NK-92 (cell line): ENCODE data around the gene THEMIS.
"Not testable (repeated sequence)": the region's sequence is repeated elsewhere in the genome, so short reads cannot be mapped to it uniquely, and the experiment has no call there.

Source experiments
- DNase-seq: peaks from one replicate; lab custom pipeline; 2025; ENCODE audit not compliant: unreplicated experiment; lab: John Stamatoyannopoulos, UW

Gene THEMIS

DNA sequence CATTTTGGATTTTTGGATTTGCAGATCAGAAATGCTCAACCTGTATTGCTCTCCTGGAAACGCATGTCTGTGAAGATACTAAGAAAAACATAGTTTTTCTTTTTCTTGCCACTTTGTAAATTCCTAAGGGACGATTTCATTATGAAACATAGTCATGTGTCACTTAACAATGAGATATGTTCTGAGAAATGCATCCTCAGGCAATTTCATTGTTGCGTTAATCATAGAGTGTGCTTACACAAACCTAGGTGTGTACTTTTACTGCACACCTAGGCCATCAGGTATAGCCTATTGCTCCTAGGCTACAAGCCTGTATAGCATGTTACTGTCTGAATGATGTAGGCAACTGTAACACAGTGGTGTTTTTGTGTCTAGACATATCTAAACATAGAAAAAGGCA lies 13.4 kb upstream of the THEMIS start:
- no peak for DNase-seq

DNA sequence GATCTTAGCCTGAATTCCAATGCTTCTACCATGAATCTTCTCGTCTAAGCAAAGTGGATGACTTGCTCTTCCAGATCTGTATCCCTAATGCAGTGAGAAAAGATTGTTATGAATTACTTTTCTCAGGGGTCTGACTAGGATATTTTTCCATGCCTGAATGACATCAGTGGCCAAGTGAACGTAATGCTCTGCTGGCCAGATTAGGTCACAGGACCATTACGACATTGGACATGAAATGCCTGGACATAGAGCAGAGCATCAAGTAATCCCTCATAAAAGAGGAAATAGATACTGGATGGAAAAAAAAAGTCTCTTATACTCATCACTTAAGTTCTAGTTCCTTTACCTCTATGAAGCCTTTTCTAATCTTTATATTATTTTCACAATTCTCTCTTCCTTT lies 12.1 kb upstream of the THEMIS start:
- no peak for DNase-seq

DNA sequence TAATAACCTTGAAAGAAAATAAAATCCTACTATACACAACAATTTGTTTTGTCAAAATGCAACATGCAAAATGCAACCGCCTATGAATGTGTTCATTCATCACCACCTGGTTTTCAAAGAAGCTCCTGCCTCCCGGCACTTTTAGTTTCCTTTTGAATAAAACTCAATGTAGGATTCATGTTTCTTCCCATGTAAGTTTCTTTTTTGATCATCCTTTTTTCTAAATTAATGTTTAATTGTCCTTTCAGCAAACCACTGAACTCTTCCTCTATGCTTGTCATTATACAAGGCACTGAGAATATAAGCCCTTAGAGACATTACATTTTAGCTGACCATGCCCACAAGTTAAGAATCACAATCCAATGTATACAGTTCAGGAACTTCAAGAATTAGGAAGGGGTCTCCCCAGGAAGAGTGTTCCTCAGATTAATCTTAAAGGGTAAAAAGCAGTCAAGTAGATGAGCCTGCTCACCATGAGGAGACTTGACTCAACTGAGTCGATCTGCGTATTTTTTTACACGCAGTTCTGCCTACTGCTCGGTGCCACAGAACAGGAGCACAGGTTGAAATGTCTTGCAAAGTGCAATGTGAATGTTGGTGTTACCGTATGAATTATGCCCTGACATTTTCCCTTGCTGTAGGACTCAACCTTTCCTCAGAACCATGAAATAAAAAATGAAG lies 7.2 kb upstream of the THEMIS start:
- no peak for DNase-seq

DNA sequence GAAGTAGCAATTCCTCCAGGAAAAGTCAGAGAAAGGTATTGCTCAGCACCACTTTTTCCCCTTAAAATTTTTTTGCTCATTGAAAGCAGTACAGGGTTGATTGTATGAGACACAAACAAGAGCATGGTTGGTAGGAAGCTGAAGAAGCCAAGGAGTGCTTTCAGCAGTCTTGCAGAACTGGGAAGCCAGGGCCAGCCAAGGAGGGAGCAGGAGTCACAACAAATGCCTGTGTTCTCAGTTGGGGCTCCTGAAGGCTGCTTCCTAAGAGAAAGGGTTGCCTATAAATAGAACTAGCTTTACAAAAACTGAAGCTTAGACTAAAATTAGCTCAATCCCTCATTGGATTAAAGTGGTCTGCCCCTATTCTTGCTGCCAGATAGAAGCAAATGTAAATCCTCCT lies 3.3 kb upstream of the THEMIS start:
- no peak for DNase-seq

DNA sequence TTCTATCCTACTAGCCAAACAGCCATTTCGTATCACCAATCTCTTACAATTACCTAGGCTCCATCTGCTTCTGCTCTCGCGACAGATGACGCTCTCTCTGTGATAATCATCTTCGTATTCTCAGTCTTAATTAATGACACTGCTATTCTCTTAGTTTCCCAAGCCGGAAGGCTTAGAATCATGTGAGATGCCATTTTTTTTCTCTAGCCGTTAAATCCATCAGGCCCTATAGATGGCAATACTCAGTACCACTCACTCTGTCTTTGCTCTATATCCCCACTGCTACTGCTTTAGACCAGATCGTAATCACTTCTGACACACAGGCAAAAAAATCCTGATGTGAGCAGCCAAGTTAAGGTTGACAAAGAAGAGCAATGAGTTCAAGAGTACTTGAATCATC lies 2.1 kb upstream of the THEMIS start:
- no peak for DNase-seq

DNA sequence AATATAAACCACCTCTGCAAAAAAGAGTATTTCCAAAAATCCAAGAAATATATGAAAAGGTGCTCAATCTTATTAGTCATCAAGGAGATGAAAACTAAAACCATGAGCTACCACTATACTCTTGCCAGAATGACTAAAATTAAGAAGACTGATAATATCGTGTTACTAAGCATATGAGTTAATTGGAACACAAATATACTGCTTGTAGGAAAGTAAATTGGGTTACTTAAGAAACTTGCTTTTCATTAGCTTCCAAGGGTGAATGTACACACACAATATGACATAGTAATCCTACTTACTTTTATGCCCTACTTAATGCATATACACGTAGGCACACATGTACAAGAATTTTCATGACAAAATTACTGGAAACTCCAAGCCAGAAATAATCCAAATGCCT lies 3.4 kb downstream of the THEMIS start:
- no peak for DNase-seq

DNA sequence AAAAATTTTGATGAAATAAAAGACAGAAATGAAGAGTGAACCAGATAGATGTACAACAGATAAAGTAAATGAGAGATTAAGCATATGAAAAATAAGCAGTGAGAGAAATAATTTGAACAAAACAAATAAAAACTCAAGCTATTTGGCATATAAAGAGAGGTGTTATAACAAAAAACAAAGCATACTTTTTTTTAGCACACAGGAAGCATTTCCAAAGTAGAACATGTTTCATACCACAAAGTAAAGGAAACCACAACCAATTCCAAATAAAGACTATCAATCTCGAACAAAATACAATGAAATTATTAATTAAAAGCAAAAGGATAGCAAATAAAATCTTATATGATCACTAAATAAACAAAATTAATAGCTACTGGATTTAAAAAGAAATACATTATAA lies 6.8 kb downstream of the THEMIS start:
- DNase-seq: no peak

DNA sequence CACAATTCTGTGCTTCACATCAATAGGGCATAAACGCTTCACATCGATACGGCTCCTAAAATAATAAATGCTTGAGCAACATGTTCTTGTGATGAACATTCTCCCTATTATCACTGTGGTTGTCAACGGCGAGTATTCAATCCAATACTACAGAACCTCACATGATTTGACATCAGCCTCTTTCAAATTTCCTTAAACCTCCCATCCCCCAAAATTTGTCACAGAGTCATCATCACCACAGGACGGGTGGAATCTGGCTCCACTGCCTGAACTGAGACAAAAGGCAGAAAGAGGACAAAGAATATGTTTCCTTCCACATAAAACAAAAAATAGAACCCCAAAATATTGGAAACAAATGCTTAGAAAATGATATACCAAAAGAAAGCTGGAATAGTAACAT lies 7.3 kb downstream of the THEMIS start:
- DNase-seq: no peak

DNA sequence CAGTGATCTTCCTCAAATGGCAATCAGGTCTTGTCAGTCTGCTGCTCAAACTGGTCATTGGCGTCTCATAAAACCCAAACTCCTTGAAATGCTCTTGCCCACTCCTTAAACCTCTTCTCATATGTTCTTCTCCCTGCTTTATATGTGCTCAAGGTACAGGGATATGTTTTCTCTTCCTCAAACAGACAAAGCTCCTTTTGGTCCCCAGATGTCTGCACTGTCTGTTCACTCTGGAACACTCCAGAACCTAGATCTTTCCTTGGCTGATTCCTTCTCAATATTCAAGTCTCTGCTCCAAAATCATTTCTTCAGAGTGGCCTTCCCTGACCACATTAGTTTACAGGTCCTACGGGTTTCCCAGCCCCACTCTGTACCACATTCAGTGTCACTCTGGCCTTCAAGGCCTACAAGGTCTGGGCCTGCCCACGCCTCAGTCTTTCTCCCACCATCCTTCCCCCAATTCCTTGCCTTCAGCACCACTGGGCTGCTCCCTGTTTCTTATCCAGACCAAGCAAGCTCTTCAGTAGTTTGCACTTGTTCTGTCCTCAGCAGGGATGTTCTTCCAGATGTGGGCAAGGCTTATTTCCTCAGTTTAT lies 9.0 kb downstream of the THEMIS start:
- DNase-seq: no peak

DNA sequence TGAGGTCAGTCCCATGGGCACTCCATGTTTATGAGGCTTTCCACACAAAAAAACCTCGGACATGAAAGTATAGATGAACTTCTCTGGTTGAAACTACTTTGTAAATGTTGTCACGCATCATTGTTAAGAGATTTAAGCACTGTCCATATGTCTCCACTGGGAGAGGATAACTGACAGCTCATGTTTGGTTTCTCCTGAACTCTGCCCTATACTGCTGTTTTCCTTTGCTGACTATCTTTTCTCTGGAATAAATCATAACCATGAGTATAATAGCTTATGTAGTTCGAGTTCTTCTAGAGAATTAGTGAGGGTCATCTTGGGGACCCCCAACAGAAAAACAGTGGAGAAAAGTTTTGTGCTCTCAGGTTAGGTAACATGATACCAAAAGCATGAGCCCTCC lies 14.3 kb downstream of the THEMIS start:
- no peak for DNase-seq

DNA sequence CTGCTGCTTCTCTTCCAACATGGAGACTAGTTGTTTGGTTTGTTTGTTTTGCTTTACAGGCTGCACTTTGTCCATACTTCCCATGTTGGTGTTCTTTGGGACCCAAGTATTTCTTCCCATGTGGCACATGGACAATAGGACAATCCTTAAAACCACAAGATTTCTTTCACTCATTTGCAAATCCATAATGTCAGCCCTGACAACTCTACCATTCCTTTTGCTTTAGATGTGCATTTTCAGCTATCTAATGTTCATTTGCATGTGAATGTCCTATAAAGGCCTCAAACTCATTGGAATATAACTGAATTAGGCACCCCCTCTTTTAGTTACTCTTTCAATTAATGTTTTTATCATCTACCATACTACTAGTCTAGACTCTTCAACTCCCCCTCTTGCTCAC lies 16.7 kb downstream of the THEMIS start:
- DNase-seq: no peak

DNA sequence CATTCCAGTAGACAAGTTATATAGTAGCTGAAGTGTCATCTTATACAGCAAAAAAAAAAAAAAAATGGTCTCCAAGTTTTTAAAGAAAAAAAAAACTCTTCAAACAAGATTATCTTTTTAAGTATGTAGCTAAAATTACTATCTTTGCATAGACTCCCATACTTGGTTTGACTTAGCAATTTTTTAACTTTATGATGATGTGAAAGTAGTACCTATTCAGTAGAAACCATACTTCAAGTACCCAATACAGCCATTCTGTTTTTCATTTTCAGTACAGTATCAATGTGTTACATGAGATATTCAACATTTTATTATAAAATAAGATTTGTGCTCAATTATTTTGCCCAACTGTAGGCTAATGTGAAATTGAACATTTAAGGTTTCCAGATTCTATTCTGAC lies 18.9 kb downstream of the THEMIS start:
- not testable (repeated sequence) for DNase-seq

DNA sequence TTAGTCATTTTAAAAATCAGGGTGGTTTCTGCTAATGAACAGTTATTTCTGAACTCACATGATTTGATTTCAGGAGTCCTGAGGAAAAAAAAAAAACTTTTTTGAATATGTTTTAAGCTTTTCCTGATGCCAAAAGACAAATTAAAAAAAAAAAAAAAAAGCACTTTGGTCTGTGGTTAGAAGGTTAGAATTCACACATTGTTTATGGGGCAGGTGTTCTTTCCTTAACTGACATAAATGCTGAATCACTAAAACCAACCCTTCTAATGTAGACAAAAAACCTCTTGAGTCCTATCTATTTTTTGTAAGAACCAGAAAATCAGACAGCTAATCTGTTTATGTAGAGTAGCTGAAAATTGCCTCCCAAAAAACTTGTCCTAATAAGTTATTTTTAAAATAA lies 20.4 kb downstream of the THEMIS start:
- DNase-seq: no peak

DNA sequence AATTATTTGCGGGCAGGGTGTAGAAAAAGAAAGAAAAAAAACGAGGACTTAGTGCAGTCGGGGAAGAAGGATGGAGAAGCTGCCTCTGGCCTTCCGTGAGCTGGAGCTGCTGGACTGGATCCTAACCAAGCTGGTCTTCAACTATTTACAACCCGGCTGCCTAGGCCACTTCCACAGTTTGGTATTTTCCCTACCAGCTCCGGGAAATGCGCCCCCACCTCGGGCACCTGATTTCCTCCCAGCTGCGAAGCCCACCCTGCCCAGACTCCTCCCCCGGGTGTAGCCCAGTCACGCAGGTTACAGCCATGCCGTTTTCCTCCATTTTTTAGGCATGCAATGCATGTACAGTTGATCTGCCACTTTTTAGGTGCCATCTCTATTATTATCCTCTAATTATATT lies 21.2 kb downstream of the THEMIS start:
- no peak for DNase-seq

DNA sequence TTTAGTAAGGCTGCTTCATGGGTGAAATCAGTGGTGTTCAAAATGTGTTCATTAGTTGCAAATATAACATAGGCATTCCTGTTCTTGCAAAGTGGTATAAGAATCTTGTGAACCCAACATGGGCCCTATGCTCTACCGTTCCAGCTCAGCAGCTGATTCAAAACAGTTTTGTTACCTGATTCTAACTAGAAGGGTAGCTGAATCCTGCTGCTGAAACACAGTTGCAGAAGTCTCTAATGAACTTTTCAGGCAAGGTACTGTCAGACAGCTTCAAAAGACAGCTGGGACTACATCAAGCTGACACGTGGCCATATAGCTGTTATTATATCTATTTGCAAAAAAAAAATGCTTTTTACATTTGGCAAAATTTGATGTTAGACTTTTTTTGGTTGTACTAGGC lies 22.7 kb downstream of the THEMIS start:
- DNase-seq: no peak

DNA sequence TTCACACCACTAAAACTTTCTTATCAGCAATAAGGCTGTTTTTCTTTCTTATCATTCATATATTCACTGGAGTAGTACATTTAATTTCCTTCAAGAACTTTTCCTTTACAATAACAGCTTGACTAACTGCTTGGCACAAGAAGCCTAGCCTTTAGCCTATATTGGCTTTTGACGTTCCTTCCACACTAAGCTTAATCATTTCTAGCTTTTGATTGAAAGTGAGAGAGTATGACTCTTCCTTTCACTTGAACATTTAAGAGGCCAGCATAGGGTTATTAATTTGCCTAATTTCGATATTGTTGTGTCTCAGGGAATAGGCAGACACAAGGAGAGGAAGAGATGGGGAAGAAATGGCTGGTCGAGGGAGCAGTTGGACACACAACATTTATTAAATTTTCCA lies 23.6 kb downstream of the THEMIS start:
- no peak for DNase-seq

DNA sequence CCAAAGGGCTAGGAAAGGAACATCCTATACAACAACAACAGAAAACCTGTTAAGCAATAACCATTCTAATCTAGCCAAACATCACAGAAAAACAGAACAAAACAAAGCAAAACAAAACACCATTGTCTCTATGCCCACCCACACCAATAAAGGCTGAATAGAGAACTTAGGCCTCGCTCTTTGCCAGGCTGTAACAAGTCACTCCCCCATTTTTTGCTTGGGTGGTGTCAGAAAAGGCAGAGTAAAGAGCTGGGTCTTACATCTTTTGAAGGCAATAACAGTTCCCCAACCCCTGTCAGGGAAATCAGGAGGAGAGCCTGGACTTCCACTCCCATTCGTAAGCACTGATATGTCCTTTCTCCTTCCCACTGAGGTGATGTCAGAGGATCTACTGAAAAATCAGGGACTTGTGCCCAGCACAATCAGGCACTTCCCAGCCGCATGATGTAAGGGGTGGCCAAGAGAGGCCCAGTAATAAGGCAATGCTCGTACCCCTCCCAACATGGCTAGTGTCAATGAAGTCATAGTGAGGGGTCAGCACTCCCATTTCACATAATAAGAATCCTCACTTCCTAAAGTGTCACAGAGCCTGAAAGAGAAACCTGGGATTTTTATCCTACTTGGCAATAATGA lies 31.0 kb downstream of the THEMIS start:
- no peak for DNase-seq

DNA sequence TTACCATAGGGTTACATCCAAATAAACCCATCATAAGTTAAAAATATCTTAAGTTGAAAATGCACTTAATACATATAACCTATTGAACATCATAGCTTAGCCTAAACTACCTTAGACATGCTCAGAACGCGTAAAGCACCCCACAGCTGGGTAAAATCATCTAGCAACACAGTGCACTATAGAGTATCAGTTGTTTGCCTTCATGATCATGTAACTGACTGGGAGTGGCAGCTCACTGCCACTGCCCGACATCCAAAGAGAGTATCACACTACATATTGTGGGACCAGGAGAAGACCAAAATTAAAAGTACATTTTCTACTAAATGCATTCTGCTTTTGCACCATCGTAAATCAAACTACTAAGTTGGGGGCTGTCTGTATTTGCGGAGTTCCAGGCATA lies 31.7 kb downstream of the THEMIS start:
- DNase-seq: no peak

DNA sequence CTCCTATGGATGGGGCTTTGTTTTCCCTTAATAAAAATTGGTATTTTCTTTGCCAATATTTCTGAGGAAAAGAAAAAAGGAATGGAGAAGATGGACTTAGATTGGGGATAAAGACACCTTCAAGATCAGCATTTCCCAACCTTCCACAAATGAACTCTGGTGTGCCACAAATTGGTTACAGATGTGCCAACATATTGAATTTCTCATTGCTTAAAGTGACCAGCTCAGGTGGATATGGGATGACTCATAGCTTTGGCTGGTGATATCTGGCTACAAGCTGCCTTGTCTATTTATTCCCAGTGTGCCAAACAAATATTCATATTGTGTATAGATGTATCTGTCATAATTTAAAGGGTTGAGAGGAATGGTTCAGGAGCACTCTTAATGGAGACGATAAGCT lies 32.5 kb downstream of the THEMIS start:
- DNase-seq: no peak

DNA sequence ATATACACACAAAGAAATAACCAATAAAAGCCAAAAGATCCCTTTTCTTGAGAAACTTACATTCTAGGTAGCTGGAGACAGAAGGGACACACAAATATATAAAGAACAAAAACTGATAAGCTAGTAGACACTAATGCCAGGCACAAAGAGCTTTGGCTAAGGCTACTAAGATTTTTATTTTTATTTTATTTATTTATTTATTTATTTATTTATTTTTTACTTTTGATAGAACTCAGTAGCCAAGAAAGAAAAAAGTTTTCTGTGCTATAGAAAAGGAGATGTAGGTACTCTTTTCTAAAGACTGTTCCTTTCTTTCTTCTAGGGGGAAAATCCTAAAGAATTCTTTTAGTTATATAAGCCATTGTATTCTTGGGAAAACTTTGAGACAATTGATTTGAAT lies 34.1 kb downstream of the THEMIS start:
- DNase-seq: no peak

DNA sequence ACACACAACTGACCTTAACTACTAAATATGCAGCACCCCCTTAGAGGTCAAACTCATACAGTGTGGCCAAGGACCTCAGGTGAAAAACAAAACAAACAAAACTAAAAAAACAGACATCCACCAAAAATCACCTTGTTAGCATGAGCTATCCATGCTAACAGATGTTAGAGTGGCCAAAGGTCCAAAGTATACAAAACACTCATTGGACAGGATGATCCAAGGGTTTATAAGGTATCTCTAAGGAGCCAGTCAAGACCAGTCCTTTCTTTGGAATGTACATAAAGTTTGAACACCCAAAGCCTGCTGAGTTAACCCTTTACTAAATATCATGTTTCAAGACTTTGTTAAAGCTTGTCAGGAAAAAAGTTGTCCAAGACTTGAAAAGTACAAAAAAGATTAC lies 35.8 kb downstream of the THEMIS start:
- DNase-seq: no peak

DNA sequence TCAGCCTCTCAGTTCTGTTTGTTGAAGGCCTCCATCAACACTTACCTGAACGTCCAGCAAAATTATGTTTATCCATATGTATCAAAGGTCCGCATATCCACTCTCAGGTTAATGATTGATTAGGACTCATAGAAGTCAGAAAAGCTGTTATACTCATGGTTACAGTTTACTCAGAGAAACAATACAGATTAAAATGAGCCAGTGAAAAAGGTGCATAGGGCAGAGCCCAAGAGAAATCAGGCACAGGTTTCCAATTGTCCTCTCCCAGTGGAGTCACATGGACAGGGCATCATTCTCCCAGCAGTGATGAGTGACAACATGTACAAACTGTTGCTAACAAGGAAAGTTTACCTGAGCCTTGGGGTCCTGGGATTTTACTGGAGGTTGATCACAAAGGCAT lies 36.2 kb downstream of the THEMIS start:
- no peak for DNase-seq

DNA sequence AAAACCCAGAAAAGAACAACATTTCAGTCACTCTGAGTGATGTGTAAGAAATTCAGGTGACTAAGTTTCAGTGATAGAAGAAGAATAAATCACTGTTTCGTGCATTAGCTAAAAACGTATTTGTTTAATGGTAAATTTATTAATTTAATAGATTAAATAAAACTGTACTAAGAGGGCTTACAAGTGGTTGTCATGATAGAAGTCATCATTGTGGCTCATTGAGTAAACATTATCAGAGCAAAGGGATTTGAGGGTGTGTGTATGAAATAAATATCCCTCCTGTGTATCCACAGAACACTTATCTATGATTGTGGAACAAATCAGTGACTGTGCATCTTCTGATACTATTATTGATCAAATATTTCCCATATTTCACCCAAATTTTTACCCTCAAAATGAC lies 40.1 kb downstream of the THEMIS start:
- DNase-seq: no peak
